Middle frontal gyrus (tissue), 1 donor: ENCODE data around the gene FSIP1.

Source experiments
- DNase-seq: peaks from one replicate; pipeline ENCODE4 v3.0.0-alpha.2; 2015; ENCODE audit warnings: low spot score; ENCODE audit errors: extremely low spot score

FSIP1 gene

DNA sequence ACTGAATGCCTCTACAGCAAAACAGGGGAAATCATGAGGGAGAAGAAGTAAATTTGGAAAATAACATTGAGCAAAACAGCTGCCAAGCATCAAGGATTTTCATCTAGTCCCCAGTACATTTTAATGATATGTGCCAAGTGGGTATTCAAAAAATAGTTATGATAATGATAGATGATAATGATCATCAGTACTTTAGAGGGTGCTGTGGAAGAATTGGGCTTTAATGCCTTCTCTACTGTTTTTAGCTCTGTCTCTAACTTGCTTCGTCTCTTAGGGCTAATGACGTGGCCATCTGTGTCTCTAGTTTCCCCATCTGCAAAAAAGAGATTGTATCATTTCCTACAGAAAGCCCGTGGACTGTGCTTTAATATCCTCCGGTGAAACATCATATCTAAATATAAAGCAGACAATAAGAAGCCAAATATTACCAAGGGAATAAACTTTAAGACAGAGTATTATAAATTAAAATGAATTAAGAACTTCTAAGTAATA is 10.2 kb upstream of the FSIP1 start:
- no peak for DNase-seq

- DNase-seq = no peak
These were observed 9.6 kb upstream of the FSIP1 start for GRCh38 chr15:39792025-39792843.

- DNase-seq = no peak
These were observed 7.1 kb upstream of the FSIP1 start for GRCh38 chr15:39789736-39790135.

DNA sequence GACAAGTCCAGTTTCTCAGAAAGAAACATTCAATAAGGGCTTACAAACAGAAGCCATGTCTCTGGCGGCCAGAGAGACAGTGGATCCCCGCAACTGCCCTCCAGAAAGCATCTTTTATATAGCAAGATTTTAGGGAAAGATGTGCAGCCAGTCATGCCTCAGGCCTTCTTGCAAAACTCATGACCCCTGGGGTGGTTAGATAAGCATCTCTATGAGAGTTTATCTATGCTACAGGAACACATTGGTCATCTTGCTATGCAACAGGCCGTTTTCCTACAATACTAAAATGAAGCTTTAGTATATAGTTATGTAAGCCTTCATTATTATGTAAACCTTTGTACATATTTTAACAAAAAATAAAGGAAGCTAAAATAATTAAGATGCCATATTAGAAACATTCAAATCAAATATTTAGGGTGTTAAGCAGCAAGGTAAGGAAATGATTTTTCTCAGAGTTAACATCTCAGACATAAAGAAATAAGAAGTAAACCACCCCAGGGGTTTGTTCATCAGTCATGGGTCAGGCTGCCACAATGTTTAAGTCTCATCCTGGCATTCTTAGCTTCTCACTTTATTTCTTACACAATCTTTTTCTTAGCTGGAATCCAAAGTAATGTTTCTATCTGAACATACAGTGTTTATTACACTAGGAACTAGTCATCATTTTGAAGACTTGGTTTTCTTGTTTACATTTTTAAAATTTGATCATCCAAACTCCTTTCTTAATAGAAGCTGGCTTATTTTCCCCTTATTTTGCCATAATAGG is 6.3 kb upstream of the FSIP1 start:
- no peak for DNase-seq

- DNase-seq = no peak
These were observed 5.5 kb upstream of the FSIP1 start for GRCh38 chr15:39788108-39788507.

DNA sequence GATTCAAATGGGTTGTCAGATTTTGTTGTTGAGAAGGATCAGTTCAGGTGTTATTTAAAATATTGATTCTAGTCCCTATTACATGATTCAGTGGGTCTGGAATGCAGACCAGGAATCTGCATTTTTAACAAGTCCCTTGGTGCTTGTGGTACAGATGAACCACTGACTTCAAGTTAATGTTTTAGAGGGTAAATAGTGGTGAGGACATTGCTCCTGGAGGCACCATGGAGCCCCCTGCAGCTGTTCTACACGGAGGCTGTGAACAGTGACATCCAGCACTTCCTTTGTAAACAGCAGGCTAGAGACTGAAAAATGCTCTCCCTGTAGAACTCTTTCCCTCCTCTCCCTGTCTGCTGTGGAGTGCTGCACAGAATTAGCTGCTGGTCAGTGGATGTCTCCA is 4.8 kb upstream of the FSIP1 start:
- no peak for DNase-seq

DNA sequence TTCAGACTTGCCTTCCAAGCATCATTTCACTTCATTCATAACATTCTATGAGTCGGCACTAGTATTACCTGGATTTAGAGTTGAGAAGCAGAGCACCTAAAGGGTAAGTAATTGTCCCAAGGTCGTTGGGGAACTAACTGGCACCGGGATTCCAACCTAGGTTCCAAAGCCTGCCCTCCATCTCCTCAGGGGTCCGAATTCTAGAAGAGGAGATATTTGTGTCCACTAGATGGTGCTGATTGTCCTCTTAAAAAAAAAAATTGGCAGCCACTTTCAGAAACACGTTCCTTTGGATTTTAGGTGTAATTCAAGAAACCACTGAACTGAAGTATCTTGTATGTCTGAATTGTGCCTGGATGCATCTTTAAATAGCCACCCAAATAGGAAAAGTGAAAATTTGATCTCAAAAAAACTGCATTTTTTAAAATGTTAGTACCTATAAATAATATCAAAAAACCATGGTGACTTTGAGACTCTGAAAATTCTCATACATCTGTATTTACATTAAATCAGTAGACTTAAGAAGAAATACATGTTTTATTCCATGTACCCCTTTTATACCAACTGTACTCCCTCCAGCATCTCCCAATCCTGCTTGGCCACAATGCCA is 3.9 kb upstream of the FSIP1 start:
- DNase-seq = no peak

GRCh38 chr15:39785841-39786240 is 3.2 kb upstream of the FSIP1 start:
- no peak for DNase-seq

DNA sequence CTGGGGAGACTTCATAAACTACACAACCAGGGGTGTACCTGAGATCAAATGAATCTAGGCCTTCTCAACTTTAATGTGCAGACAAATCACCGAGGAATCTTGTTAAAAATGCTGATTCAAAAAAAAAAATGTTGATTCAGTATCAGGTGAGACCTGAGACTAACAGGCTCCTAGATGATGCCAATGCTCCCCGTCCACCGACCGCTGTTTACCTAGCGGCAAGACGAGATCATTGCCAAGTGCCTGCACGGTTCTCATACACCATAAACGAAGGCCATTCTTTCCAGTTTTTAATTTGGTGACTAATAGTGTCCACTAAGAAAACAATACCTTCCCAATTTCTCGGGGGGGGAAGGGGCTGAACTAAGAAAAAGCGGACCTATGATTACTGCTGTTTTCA is 2.5 kb upstream of the FSIP1 start:
- no peak for DNase-seq

- no peak for DNase-seq
These were observed 2.0 kb upstream of the FSIP1 start for GRCh38 chr15:39784638-39785037.

DNA sequence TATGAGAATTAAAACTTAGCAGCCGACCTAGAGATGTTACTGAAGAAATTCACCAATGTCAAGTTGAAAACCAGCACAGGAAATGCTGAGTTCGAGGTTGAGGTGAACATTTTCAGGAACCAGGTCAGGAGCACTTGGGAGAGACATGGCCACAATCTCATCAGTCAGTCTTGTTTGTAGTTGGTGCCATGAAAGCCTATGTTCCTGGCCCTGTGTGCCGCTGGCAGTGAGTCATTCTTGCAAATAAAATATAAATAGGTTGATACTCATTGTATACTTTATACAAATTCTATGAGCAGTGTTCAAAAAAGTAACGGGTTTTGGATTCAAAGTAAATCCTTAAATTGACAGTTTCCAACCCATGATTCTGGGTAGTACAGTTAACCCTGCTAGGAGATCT is 1.5 kb upstream of the FSIP1 start:
- no peak for DNase-seq

DNA sequence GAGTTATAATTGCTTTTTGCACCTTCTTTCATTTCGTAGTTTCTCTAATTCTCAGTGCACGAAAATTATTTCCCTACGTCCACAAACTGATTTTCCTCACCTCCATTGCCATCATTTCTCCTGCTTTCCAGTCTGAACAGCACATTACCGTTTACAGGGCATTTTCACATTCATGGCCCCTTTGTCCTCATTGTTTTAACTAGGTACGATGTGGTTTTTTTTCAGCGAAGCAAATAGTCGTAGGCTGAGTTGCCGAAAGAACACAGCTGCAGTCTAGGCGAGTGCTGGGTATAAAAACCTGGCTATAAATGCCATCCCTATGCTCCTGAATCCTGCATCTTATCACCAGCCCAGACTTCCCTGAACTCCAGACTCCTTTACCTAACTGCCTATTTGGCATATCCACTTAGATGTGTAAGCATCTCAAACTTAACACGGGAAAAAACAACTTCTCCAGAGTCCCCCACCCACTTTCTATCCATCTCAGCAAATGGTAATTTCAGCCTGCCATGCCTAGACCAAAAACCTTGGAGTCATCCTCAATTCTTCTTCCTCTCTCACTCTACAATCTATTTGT is 691 bp upstream of the FSIP1 start:
- no peak for DNase-seq

DNA sequence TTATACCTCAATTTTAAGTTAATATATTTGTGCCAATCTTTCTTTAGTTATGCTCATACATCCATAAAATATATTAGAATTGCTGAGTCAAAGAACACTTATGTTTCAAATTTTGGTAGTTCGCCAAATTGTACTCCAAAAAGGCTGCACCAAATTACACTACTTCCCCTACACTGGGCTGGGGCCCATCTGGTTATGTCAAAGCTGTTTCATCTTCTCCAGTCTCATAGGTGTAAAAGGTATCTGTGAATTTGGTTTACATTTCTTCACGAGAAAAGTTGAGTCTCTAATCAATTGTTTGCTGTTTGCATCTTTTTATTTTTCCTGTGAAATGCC is 706 bp downstream of the FSIP1 start:
- DNase-seq = no peak

GRCh38 chr15:39781147-39781966 is 1.3 kb downstream of the FSIP1 start:
- DNase-seq = no peak

GRCh38 chr15:39778021-39778420 is 4.6 kb downstream of the FSIP1 start:
- DNase-seq = no peak

- no peak for DNase-seq
These were observed 5.1 kb downstream of the FSIP1 start for GRCh38 chr15:39777496-39777895.

DNA sequence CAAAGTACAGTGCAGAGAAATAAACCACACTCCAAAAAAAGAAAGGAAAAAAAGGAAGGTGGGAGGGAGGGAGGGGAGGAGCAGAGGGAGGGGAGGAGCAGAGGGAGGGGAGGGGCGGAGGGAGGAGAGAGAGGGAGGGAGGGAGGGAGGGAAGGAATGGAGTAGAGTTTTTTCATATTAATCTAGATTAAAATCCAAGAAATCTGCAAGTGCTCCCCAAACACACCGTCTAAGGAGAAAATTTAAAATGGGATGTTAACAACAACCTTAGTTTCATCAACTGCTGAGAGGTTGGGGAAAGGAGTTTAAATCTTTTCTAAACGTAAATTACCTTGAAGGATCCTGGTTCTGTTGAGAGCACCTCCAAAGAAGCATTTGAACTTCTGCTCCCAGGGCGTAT is 6.6 kb downstream of the FSIP1 start:
- DNase-seq = no peak

DNA sequence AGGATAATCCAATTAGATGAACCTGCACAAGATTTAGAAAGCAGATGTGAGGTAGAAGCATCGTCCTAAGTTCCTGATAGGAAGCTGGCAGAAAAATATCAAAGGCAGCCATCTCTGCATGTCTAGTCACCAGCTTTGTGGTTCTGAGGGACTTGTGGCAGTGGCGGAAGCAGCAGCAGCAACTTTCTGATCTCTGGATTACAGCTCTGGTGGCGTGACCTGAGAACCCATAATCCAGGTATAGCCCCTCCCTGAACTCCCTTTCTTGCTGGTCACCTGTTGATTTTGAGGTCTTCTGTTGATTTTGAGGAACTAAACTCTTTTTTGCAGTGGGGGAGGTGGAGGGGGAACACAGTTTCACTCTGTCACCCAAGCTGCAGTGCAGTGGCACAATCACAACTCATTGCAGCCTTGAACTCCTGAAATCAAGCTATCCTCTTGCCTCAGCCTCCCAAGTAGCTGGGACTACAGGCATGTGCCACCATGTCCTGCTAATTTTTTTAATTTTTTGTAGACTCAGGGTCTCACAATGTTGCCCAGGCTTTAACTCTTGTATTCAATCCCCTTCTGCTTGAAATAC is 7.9 kb downstream of the FSIP1 start:
- DNase-seq = no peak

DNA sequence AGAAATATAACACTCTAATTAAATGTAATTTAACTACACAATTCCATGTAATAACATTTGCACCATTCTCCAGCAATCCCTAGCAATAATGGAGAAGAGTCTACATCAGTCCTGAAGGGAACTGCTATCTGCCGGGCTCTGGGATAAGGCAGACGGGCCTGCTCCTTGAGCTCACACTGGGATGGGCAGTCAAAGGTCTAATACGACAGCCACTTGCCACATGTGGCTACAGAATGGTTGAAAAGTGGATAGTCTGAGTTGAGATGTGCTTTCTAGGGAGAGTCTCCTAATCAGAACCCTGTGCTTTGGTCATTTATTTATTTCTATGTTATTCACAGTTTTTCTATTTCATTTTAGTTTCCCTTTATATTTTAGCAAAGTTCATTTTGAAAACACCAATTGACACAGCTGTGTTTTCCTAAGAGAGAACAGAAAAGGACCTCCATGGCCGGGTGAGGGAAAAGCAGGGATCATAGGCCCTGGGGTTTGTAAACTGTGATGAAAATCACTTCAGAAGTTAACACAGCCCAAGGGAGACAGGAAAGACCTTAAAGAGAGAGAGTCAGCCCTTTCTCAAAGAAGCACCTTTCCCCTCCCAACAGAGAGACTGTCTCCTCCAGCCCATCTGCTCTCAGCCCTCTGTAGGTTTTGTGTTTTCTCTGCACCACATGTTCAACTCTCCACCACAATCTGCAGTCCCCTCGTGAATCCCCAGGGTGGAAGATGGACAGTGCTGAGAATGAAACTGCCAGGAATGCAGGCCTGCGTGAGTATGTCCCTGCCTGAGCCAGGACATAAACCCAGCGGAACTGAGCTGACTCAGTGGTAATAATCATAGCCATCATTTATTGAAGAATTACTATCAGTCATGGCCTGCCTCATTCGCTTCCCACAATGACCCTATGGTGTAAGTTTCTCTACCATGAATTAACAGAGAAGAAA is 11.6 kb downstream of the FSIP1 start:
- no peak for DNase-seq

GRCh38 chr15:39767921-39768320 is 14.7 kb downstream of the FSIP1 start:
- DNase-seq = no peak
